Measurements from ENCODE around the gene RTRAF.

RTRAF gene

GRCh38 chr14:52060080-52060479 is 70.7 kb downstream of the RTRAF start:
- H3K36me3 Mint-ChIP-seq (ENCODE audit: low read depth): no peaks in the 10 kb centered on the region
- no peaks in the 10 kb centered on the region for H3K9me3 Mint-ChIP-seq
- DNase-seq: no peak
- TF ChIP-seq CTCF (IDR thresholded peaks at IDR 0.05): no peak
- no peak overlapping the region for H3K27ac Mint-ChIP-seq
- H3K4me1 Mint-ChIP-seq: peaks cover 29% of the 10 kb centered on the region
- H3K4me3 Mint-ChIP-seq: no peak overlapping the region
- H3K27me3 Mint-ChIP-seq (ENCODE audit: low read depth, poor library complexity): peaks cover 4% of the 10 kb centered on the region
